ENCODE measurements around the gene CDK19. TPM values are rescaled to one million over a fixed set of nuclear protein-coding genes. Genes with fewer than 3 reads are reported as not detected.

Gene CDK19
- total RNA-seq, 4 donors from 2014 or later: 3.0 to 7.4 (median 6.3) TPM

GRCh38 chr6:110708295-110708950 lies 106.8 kb downstream of the CDK19 start:
- intact Hi-C loops (cut with DNase I; ENCODE audit: low total_unique reads): no loop called here
- no peaks in the 10 kb centered on the region for H3K36me3 ChIP-seq
- no peak overlapping the region for H3K4me3 ChIP-seq
- H3K27ac ChIP-seq: no peak overlapping the region
- ATAC-seq: no peak
- H3K4me1 ChIP-seq: no peaks in the 10 kb centered on the region
- H3K9me3 ChIP-seq: no peaks in the 10 kb centered on the region
- DNase-seq: no peak
- H3K27me3 ChIP-seq: no peaks in the 10 kb centered on the region
- in situ Hi-C loops (cut with MboI; ENCODE audit: low sequenced_read_pairs in 4 of 4): no loop called here
- no peak for TF ChIP-seq POLR2A (IDR thresholded peaks at IDR 0.05)
- no peak for TF ChIP-seq CTCF (IDR thresholded peaks at IDR 0.05 in 4 of 5, conservative IDR thresholded peaks at IDR 0.05 in 1 of 5)

DNA sequence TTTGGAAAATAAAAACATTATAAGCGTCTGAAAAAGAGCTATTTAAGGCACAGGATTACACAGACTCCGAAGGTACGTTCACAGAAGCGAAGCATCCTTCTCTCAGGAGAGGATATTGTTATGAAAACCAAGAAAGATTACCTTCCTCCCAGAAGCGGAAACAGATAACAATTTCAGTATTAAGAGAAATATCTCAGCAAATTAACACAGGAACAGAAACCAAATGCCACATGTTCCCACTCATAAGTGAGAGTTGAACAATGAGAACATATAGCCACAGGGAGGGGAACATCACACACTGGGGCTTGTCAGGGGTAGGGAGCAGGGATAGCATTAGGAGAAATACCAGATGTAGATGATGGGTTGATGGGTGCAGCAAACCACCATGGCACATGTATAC lies 109.7 kb downstream of the CDK19 start:
- no peak for ATAC-seq
- Histone ChIP-seq H3K36me3 (no peaks in the 10 kb centered on the region), H3K4me3 (no peak overlapping the region), H3K27ac (no peak overlapping the region), H3K27me3 (no peaks in the 10 kb centered on the region), H3K9me3 (no peaks in the 10 kb centered on the region), H3K4me1 (no peaks in the 10 kb centered on the region)
- in situ Hi-C loops (cut with MboI; ENCODE audit: low sequenced_read_pairs in 4 of 4) (no loop called here), intact Hi-C loops (cut with DNase I; ENCODE audit: low total_unique reads) (no loop called here)
- TF ChIP-seq CTCF (IDR thresholded peaks at IDR 0.05 in 4 of 5, conservative IDR thresholded peaks at IDR 0.05 in 1 of 5): no peak
- no peak for TF ChIP-seq POLR2A (IDR thresholded peaks at IDR 0.05)
- DNase-seq: no peak

- no peak overlapping the region for H3K4me3 ChIP-seq
- no peaks in the 10 kb centered on the region for H3K27me3 ChIP-seq
- H3K9me3 ChIP-seq: no peaks in the 10 kb centered on the region
- ATAC-seq (no peak), DNase-seq (no peak)
- H3K4me1 ChIP-seq: no peaks in the 10 kb centered on the region
- TF ChIP-seq POLR2A (IDR thresholded peaks at IDR 0.05) (no peak), CTCF (IDR thresholded peaks at IDR 0.05 in 4 of 5, conservative IDR thresholded peaks at IDR 0.05 in 1 of 5) (no peak)
- intact Hi-C loops (cut with DNase I; ENCODE audit: low total_unique reads) (no loop called here), in situ Hi-C loops (cut with MboI; ENCODE audit: low sequenced_read_pairs in 4 of 4) (no loop called here)
- H3K36me3 ChIP-seq: no peaks in the 10 kb centered on the region
- no peak overlapping the region for H3K27ac ChIP-seq
Measured at GRCh38 chr6:110703906-110704594, 111.2 kb downstream of the CDK19 start.

DNA sequence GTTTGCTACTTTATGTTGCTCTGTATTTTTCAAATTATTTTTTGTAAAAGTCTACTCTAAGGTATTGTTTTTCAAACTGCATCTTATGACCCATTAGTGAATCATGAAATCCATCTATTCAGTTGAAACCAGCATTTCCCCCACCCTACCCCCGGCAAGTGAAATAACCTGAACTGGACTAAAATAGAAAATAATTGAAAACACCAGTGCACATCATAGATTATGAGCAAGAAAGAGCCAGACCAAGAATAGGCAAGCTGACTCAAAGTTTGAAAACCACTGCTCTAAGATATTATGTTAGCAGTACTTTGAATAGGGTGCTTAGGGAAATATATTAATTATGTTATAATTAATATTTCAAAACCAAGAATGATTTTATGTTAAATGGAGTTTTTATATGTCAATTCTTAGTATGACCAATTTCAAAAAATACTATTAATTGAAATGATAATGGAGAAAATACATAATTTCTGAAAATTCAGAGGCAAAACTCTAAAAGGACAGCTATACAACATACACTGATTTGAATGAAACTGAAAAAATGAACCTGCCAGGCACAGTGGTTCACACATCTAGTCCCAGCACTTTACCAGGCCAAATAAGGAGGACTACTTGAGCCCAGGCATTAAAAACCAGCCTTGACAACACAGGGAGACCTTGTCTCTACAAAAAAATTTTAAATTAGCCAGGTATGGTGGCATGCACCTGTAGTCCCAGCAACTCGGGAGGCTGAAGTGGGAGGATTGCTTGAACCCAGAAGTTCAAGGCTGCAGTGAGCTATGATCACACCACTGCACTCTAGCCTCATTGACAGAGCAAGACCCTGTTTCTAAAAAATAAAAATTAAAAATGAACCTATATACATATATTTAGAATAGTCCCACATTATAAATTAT lies 112.0 kb downstream of the CDK19 start:
- H3K4me1 ChIP-seq: no peaks in the 10 kb centered on the region
- DNase-seq (no peak), ATAC-seq (no peak)
- intact Hi-C loops (cut with DNase I; ENCODE audit: low total_unique reads): no loop called here
- no peak overlapping the region for H3K27ac ChIP-seq
- no peak overlapping the region for H3K4me3 ChIP-seq
- no peaks in the 10 kb centered on the region for H3K36me3 ChIP-seq
- TF ChIP-seq POLR2A (IDR thresholded peaks at IDR 0.05): no peak
- no peak for TF ChIP-seq CTCF (IDR thresholded peaks at IDR 0.05 in 4 of 5, conservative IDR thresholded peaks at IDR 0.05 in 1 of 5)
- in situ Hi-C loops (cut with MboI; ENCODE audit: low sequenced_read_pairs in 4 of 4): no loop called here
- H3K9me3 ChIP-seq: no peaks in the 10 kb centered on the region
- H3K27me3 ChIP-seq: no peaks in the 10 kb centered on the region
